IPS-18c (cell line): ENCODE measurements around the gene FOXC1.

Experiments used
- H3K4me3 ChIP-seq: 2 replicates; pipeline ENCODE4 v1.7.0; 2013; ENCODE audit warnings: low read depth, mild to moderate bottlenecking, low read length, moderate library complexity; ENCODE audit not compliant: insufficient read depth
- H3K9me3 ChIP-seq: one replicate; pipeline ENCODE4 v1.6.1; 2013; ENCODE audit warnings: mild to moderate bottlenecking, low read length, moderate library complexity; ENCODE audit not compliant: control insufficient read depth, insufficient read depth

The FOXC1 gene

GRCh38 chr6:1609648-1610496, at the start of gene FOXC1:
FOXC1 (plus strand) TSS chr6:1609915; CDS start chr6:1610446, 531 bp downstream.
- H3K4me3 ChIP-seq, result peak within 1 kb of the TSS; percentile 46
- H3K9me3 ChIP-seq, result no peaks in the 10 kb centered on the region

GRCh38 chr6:1560281-1561058, 49.2 kb upstream of the FOXC1 start:
- Histone ChIP-seq H3K9me3 (no peaks in the 10 kb centered on the region), H3K4me3 (no peak overlapping the region)

- Histone ChIP-seq H3K9me3 (no peaks in the 10 kb centered on the region), H3K4me3 (no peak overlapping the region)
These were observed 48.4 kb upstream of the FOXC1 start for GRCh38 chr6:1561355-1561754.

GRCh38 chr6:1562171-1562955, 47.4 kb upstream of the FOXC1 start:
- Histone ChIP-seq H3K9me3 (no peaks in the 10 kb centered on the region), H3K4me3 (no peak overlapping the region)

GRCh38 chr6:1569377-1569776, 40.3 kb upstream of the FOXC1 start:
- no peaks in the 10 kb centered on the region for H3K9me3 ChIP-seq
- H3K4me3 ChIP-seq, result no peak overlapping the region

- Histone ChIP-seq H3K9me3 (no peaks in the 10 kb centered on the region), H3K4me3 (no peak overlapping the region)
These were observed 38.9 kb upstream of the FOXC1 start for GRCh38 chr6:1570848-1571247.

GRCh38 chr6:1572892-1573291, 36.8 kb upstream of the FOXC1 start:
- Histone ChIP-seq H3K4me3 (no peak overlapping the region), H3K9me3 (no peaks in the 10 kb centered on the region)

GRCh38 chr6:1574083-1574761, 35.5 kb upstream of the FOXC1 start:
- Histone ChIP-seq H3K4me3 (no peak overlapping the region), H3K9me3 (no peaks in the 10 kb centered on the region)

GRCh38 chr6:1574890-1575209, 34.9 kb upstream of the FOXC1 start:
- H3K9me3 ChIP-seq, result no peaks in the 10 kb centered on the region
- H3K4me3 ChIP-seq, result no peak overlapping the region

- H3K9me3 ChIP-seq, result no peaks in the 10 kb centered on the region
- no peak overlapping the region for H3K4me3 ChIP-seq
These were observed 34.3 kb upstream of the FOXC1 start for GRCh38 chr6:1575210-1576041.

GRCh38 chr6:1576166-1576565, 33.5 kb upstream of the FOXC1 start:
- no peak overlapping the region for H3K4me3 ChIP-seq

GRCh38 chr6:1576711-1577110, 33.0 kb upstream of the FOXC1 start:
- Histone ChIP-seq H3K4me3 (no peak overlapping the region), H3K9me3 (no peaks in the 10 kb centered on the region)

More at GRCh38 chr6:1576166-1576565, 33.5 kb upstream of the FOXC1 start:
- no peaks in the 10 kb centered on the region for H3K9me3 ChIP-seq

GRCh38 chr6:1577146-1577680, 32.5 kb upstream of the FOXC1 start:
- Histone ChIP-seq H3K4me3 (no peak overlapping the region), H3K9me3 (no peaks in the 10 kb centered on the region)

- Histone ChIP-seq H3K4me3 (no peak overlapping the region), H3K9me3 (no peaks in the 10 kb centered on the region)
These were observed 31.6 kb upstream of the FOXC1 start for GRCh38 chr6:1577896-1578745.

GRCh38 chr6:1579096-1579495, 30.6 kb upstream of the FOXC1 start:
- H3K9me3 ChIP-seq, result no peaks in the 10 kb centered on the region
- H3K4me3 ChIP-seq, result no peak overlapping the region
